ENCODE measurements around the gene P2RY6.

- TF ChIP-seq, protein P1, sequence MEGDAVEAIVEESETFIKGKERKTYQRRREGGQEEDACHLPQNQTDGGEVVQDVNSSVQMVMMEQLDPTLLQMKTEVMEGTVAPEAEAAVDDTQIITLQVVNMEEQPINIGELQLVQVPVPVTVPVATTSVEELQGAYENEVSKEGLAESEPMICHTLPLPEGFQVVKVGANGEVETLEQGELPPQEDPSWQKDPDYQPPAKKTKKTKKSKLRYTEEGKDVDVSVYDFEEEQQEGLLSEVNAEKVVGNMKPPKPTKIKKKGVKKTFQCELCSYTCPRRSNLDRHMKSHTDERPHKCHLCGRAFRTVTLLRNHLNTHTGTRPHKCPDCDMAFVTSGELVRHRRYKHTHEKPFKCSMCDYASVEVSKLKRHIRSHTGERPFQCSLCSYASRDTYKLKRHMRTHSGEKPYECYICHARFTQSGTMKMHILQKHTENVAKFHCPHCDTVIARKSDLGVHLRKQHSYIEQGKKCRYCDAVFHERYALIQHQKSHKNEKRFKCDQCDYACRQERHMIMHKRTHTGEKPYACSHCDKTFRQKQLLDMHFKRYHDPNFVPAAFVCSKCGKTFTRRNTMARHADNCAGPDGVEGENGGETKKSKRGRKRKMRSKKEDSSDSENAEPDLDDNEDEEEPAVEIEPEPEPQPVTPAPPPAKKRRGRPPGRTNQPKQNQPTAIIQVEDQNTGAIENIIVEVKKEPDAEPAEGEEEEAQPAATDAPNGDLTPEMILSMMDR (conservative IDR thresholded peaks at IDR 0.05; ENCODE audit: low read length), result peak; percentile 83
- no peak for TF ChIP-seq EZH2phosphoT487 (IDR thresholded peaks at IDR 0.05; ENCODE audit: borderline replicate concordance, low read depth, low read length)
Measured at GRCh38 chr11:73236854-73237253, 35.3 kb upstream of the P2RY6 start.
